Left ventricle myocardium inferior (tissue), 1 donor: ENCODE results near the gene PRKCZ. TPM values are rescaled to one million over a fixed set of nuclear protein-coding genes. Genes with fewer than 3 reads are reported as not detected.

ENCODE experiments used
- DNase-seq: peaks from one replicate; pipeline ENCODE4 v3.0.0-alpha.2; 2020
- H3K27ac ChIP-seq: fragments of 200-600 bp; replicated peaks from 2 replicates; pipeline ENCODE4 v1.8.0; 2021
- H3K27me3 ChIP-seq: fragments of 200-600 bp; 2 replicates; pipeline ENCODE4 v1.8.0; 2021; ENCODE audit warnings: low read depth
- H3K36me3 ChIP-seq: fragments of 200-600 bp; 2 replicates; pipeline ENCODE4 v1.8.0; 2021
- H3K4me1 ChIP-seq: fragments of 200-600 bp; 2 replicates; pipeline ENCODE4 v1.8.0; 2021
- H3K4me3 ChIP-seq: fragments of 200-600 bp; 2 replicates; pipeline ENCODE4 v1.8.0; 2021; ENCODE audit warnings: mild to moderate bottlenecking, moderate library complexity
- H3K9me3 ChIP-seq: fragments of 200-600 bp; replicated peaks from 2 replicates; pipeline ENCODE4 v1.8.0; 2021
- CTCF ChIP-seq: fragments of 200-600 bp; IDR thresholded peaks from 2 replicates; pipeline ENCODE4 v1.8.0; 2021; ENCODE audit warnings: antibody characterized with exemption, mild to moderate bottlenecking, borderline replicate concordance
- intact Hi-C: fragments of 100-400 bp; cut with micrococcal nuclease; formaldehyde crosslinking; loops from one replicate; pipeline ENCODE4 v1.11.0; 2022
- total RNA-seq: library from RNA; stranded (reverse); fragmentation: NEBNext Ultra II Directional; extraction: Animal tissue kit (Norgen Biotek cat#: 25700); gene quantifications from one replicate; pipeline ENCODE4 v1.2.1, GENCODE V29; 2021
- donor health status: DM: no; HTN: yes; CAD: no; lungs with severe emphysema.

The PRKCZ gene
- total RNA-seq, 1 donor from 2014 or later = 19.1 TPM

GRCh38 chr1:2168090-2168489, 117.9 kb downstream of the PRKCZ start:
- DNase-seq = no peak
- Histone ChIP-seq H3K27ac (no peak overlapping the region), H3K27me3 (no peaks in the 10 kb centered on the region)

GRCh38 chr1:2168535-2168934, 118.3 kb downstream of the PRKCZ start:
- no peaks in the 10 kb centered on the region for H3K36me3 ChIP-seq
- H3K27ac ChIP-seq = no peak overlapping the region
- TF ChIP-seq CTCF = no peak
- DNase-seq = no peak
- no peaks in the 10 kb centered on the region for H3K4me1 ChIP-seq
- H3K4me3 ChIP-seq = no peak overlapping the region
- no peaks in the 10 kb centered on the region for H3K9me3 ChIP-seq
- no peaks in the 10 kb centered on the region for H3K27me3 ChIP-seq
- intact Hi-C loops = no loop called here

More at GRCh38 chr1:2168090-2168489, 117.9 kb downstream of the PRKCZ start:
- Histone ChIP-seq H3K4me1 (no peaks in the 10 kb centered on the region), H3K9me3 (no peaks in the 10 kb centered on the region), H3K36me3 (no peaks in the 10 kb centered on the region), H3K4me3 (no peak overlapping the region)
- intact Hi-C loops = no loop called here
- TF ChIP-seq CTCF = no peak

GRCh38 chr1:2169200-2169836, 119.1 kb downstream of the PRKCZ start:
- H3K4me3 ChIP-seq = no peak overlapping the region
- H3K27ac ChIP-seq = no peak overlapping the region
- H3K4me1 ChIP-seq = peaks cover 3% of the 10 kb centered on the region
- no peaks in the 10 kb centered on the region for H3K36me3 ChIP-seq
- H3K27me3 ChIP-seq = no peaks in the 10 kb centered on the region
- TF ChIP-seq CTCF = no peak
- intact Hi-C loops = no loop called here
- no peak for DNase-seq
- no peaks in the 10 kb centered on the region for H3K9me3 ChIP-seq

GRCh38 chr1:2170211-2170610, 120.0 kb downstream of the PRKCZ start:
- no peaks in the 10 kb centered on the region for H3K36me3 ChIP-seq
- no peak overlapping the region for H3K27ac ChIP-seq
- H3K4me1 ChIP-seq = peaks cover 10% of the 10 kb centered on the region
- no peak for DNase-seq
- no peaks in the 10 kb centered on the region for H3K9me3 ChIP-seq
- intact Hi-C loops = no loop called here
- no peak overlapping the region for H3K4me3 ChIP-seq
- no peak for TF ChIP-seq CTCF
- no peaks in the 10 kb centered on the region for H3K27me3 ChIP-seq

GRCh38 chr1:2172012-2172411, 121.8 kb downstream of the PRKCZ start:
- H3K4me3 ChIP-seq = no peak overlapping the region
- DNase-seq = no peak
- no peak overlapping the region for H3K27ac ChIP-seq
- no peaks in the 10 kb centered on the region for H3K36me3 ChIP-seq
- peaks cover 10% of the 10 kb centered on the region for H3K4me1 ChIP-seq
- intact Hi-C loops = no loop called here
- TF ChIP-seq CTCF = no peak
- no peaks in the 10 kb centered on the region for H3K9me3 ChIP-seq
- H3K27me3 ChIP-seq = no peaks in the 10 kb centered on the region
